ENCODE results near the gene PROSER3. TPM values are rescaled to one million over a fixed set of nuclear protein-coding genes. Genes with fewer than 3 reads are reported as not detected.

Gene PROSER3
- total RNA-seq, 4 donors from 2014 or later = 1.0 to 52.6 (median 4.1) TPM

GRCh38 chr19:35759697-35760096 lies 1.7 kb downstream of the PROSER3 start:
- DNase-seq = no peak
- H3K27ac ChIP-seq = no peak overlapping the region
- H3K36me3 ChIP-seq = no peaks in the 10 kb centered on the region
- H3K4me1 ChIP-seq = peaks cover 0 to 13% of the 10 kb centered on the region in 2 donors
- H3K9me3 ChIP-seq = no peaks in the 10 kb centered on the region
- TF ChIP-seq POLR2A (IDR thresholded peaks at IDR 0.05) (no peak), CTCF (IDR thresholded peaks at IDR 0.05) (no peak)
- H3K27me3 ChIP-seq = no peaks in the 10 kb centered on the region
- intact Hi-C loops (cut with DNase I; ENCODE audit: low total_unique reads) = no loop called here
- no peak overlapping the region for H3K4me3 ChIP-seq

- Histone ChIP-seq H3K4me1 (peaks cover 0 to 9% of the 10 kb centered on the region in 2 donors), H3K27me3 (no peaks in the 10 kb centered on the region), H3K9me3 (no peaks in the 10 kb centered on the region), H3K27ac (no peak overlapping the region), H3K36me3 (no peaks in the 10 kb centered on the region), H3K4me3 (no peak overlapping the region)
- DNase-seq = no peak
- intact Hi-C loops (cut with DNase I; ENCODE audit: low total_unique reads) = no loop called here
- TF ChIP-seq POLR2A (IDR thresholded peaks at IDR 0.05) (no peak), CTCF (IDR thresholded peaks at IDR 0.05) (no peak)
Observed at GRCh38 chr19:35760711-35761349, 2.9 kb downstream of the PROSER3 start.

- Histone ChIP-seq H3K27ac (no peak overlapping the region), H3K4me1 (no peaks in the 10 kb centered on the region), H3K27me3 (no peaks in the 10 kb centered on the region), H3K4me3 (no peak overlapping the region), H3K36me3 (no peaks in the 10 kb centered on the region), H3K9me3 (no peaks in the 10 kb centered on the region)
- intact Hi-C loops (cut with DNase I; ENCODE audit: low total_unique reads) = no loop called here
- DNase-seq = no peak
- no peak for TF ChIP-seq CTCF (IDR thresholded peaks at IDR 0.05)
- no peak for TF ChIP-seq POLR2A (IDR thresholded peaks at IDR 0.05)
Observed at GRCh38 chr19:35764432-35765315, 6.7 kb downstream of the PROSER3 start.

GRCh38 chr19:35766571-35767104 lies 8.7 kb downstream of the PROSER3 start:
- H3K4me1 ChIP-seq = no peaks in the 10 kb centered on the region
- no peak overlapping the region for H3K4me3 ChIP-seq
- no peak for TF ChIP-seq POLR2A (IDR thresholded peaks at IDR 0.05)
- TF ChIP-seq CTCF (IDR thresholded peaks at IDR 0.05) = no peak
- H3K27me3 ChIP-seq = no peaks in the 10 kb centered on the region
- no peaks in the 10 kb centered on the region for H3K9me3 ChIP-seq
- intact Hi-C loops (cut with DNase I; ENCODE audit: low total_unique reads) = no loop called here
- H3K27ac ChIP-seq = no peak overlapping the region
- DNase-seq = no peak
- H3K36me3 ChIP-seq = no peaks in the 10 kb centered on the region

All from uterus (tissue), 4 donors.